Breast epithelium (tissue), 3 donors: ENCODE results near the gene CDKN3.

Experiments
- CTCF ChIP-seq, 3 donors: fragments of 450-650 bp; IDR thresholded peaks; one replicate each; pipeline ENCODE4 v1.5.1; 2016 to 2017; ENCODE audit warnings: antibody characterized with exemption in 3 of 3, mild to moderate bottlenecking in 3 of 3, moderate library complexity in 3 of 3
- POLR2A ChIP-seq: fragments of 450-650 bp; IDR thresholded peaks from one replicate; pipeline ENCODE4 v1.6.1; 2016; ENCODE audit warnings: antibody characterized with exemption, mild to moderate bottlenecking, moderate library complexity
- POLR2AphosphoS5 ChIP-seq, 3 donors: sonication (generic); formaldehyde crosslinking; IDR thresholded peaks; one replicate each; pipeline ENCODE4 v1.6.1; 2017; ENCODE audit warnings: antibody characterized with exemption in 3 of 3

DNA sequence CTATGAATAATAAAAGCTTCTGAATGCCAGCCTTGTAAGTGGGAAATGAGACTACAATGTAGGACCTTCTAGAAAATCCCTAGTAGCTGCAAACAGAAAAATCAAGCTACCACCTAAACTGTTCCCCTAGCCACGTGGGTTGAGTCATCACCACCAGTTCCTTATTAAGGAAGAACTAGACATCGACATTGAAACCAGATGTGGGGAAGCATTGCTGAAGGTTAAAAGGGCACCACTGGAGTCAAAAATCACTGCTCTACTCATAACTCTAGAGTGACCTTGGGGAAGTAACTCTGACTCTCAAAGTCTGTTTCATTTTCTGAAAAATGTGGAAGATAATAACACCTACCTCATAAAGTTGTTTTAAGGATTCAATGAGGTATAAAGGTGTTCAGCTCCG lies 53.7 kb downstream of the CDKN3 start:
- TF ChIP-seq CTCF (IDR thresholded peaks at IDR 0.05): no peak
- TF ChIP-seq POLR2A: no peak
- TF ChIP-seq POLR2AphosphoS5 (IDR thresholded peaks at IDR 0.05): no peak
